H1 (cell line): ENCODE results near the gene PTPRO. TPM values are rescaled to one million over a fixed set of nuclear protein-coding genes. Genes with fewer than 3 reads are reported as not detected.

ENCODE experiments used
- CTCF ChIA-PET: fragments of 300-600 bp; sonication (Branson Sonifier 250); formaldehyde crosslinking; loops from one replicate; lab custom pipeline; 2021; ENCODE audit not compliant: partially characterized antibody; lab: Charles Lee
- POLR2A ChIA-PET: fragments of 300-600 bp; sonication (Branson Sonifier 250); formaldehyde crosslinking; loops from one replicate; lab custom pipeline; 2021; ENCODE audit warnings: inconsistent platforms; ENCODE audit not compliant: partially characterized antibody; lab: Charles Lee
- DNase-seq, 2 experiments: peaks; one replicate each; pipeline versions ENCODE4 v3.0.0 to v3.0.0-alpha.2; 2010 to 2022; ENCODE audit warnings: low spot score in 2 of 2, low read depth in 1 of 2, mixed read lengths in 1 of 2
- FAIRE-seq: peaks from 2 replicates; lab custom pipeline; 2011; peaks lifted over from hg19 to GRCh38; lab: Jason Lieb, UNC
- H2AFZ ChIP-seq: 2 replicates; pipeline ENCODE4 v1.8.1; 2012; ENCODE audit warnings: low read length, inconsistent platforms
- H2AK5ac ChIP-seq: 2 replicates; pipeline ENCODE4 v1.6.1; 2013; ENCODE audit warnings: low read depth, low read length
- H2BK120ac ChIP-seq: replicated peaks from 2 replicates; pipeline ENCODE3; 2013; ENCODE audit warnings: low read depth, low read length, inconsistent platforms
- H2BK12ac ChIP-seq: 2 replicates; pipeline ENCODE4 v1.6.1; 2013; ENCODE audit warnings: low read depth, low read length
- H2BK15ac ChIP-seq: 2 replicates; pipeline ENCODE4 v1.6.1; 2013; ENCODE audit warnings: low read length
- H2BK20ac ChIP-seq: 2 replicates; pipeline ENCODE4 v1.6.1; 2013; ENCODE audit warnings: low read length
- H2BK5ac ChIP-seq: 2 replicates; pipeline ENCODE4 v1.6.1; 2013; ENCODE audit warnings: low read depth, low read length
- H3K14ac ChIP-seq: 2 replicates; pipeline ENCODE4 v1.6.1; 2013; ENCODE audit warnings: inconsistent platforms; ENCODE audit not compliant: insufficient read length
- H3K18ac ChIP-seq: 2 replicates; pipeline ENCODE4 v1.6.1; 2013; ENCODE audit warnings: low read length; ENCODE audit errors: extremely low read depth
- H3K23ac ChIP-seq: 2 replicates; pipeline ENCODE4 v1.6.1; 2013; ENCODE audit warnings: inconsistent platforms; ENCODE audit not compliant: insufficient read length
- H3K23me2 ChIP-seq: 2 replicates; pipeline ENCODE4 v1.6.1; 2013; ENCODE audit warnings: low read depth, low read length
- H3K27ac ChIP-seq: 2 replicates; pipeline ENCODE4 v1.6.1; 2011; ENCODE audit warnings: low read depth, low read length, inconsistent platforms
- H3K27me3 ChIP-seq, 4 experiments: replicated peaks in 1 of 4; 1 replicate in 1 of 4; 2 replicates in 3 of 4; pipeline versions ENCODE4 v1.6.1 to v1.8.1; 2011 to 2013; ENCODE audit warnings: low read length in 3 of 4, mild to moderate bottlenecking in 3 of 4, inconsistent platforms in 2 of 4, mixed read lengths in 2 of 4, moderate library complexity in 1 of 4; ENCODE audit not compliant: control insufficient read depth in 3 of 4, insufficient read depth in 3 of 4; ENCODE audit errors: extremely low read depth in 1 of 4
- H3K36me3 ChIP-seq, 4 experiments: 2 replicates each; pipeline versions ENCODE4 v1.6.1 to v1.8.1; 2011 to 2013; ENCODE audit warnings: mild to moderate bottlenecking in 4 of 4, low read length in 3 of 4, moderate library complexity in 2 of 4, control low read depth in 1 of 4, inconsistent platforms in 1 of 4; ENCODE audit not compliant: insufficient read depth in 4 of 4, control insufficient read depth in 2 of 4
- H3K4ac ChIP-seq: replicated peaks from 2 replicates; pipeline ENCODE3; 2013; ENCODE audit warnings: low read length, low read depth, mixed read lengths, inconsistent platforms; ENCODE audit not compliant: insufficient read length
- H3K4me1 ChIP-seq, 4 experiments: replicated peaks in 1 of 4; 1 replicate in 1 of 4; 2 replicates in 3 of 4; pipeline versions ENCODE4 v1.6.1 to v1.8.1; 2011 to 2013; ENCODE audit warnings: low read length in 3 of 4, inconsistent platforms in 2 of 4, mixed read lengths in 1 of 4; ENCODE audit not compliant: insufficient read depth in 4 of 4, control insufficient read depth in 3 of 4
- H3K4me2 ChIP-seq, 2 experiments: 2 replicates each; pipeline versions ENCODE4 v1.6.1 to v1.8.1; 2011 to 2013; ENCODE audit warnings: low read depth in 2 of 2, low read length in 2 of 2, control low read depth in 1 of 2, inconsistent platforms in 1 of 2, mild to moderate bottlenecking in 1 of 2; ENCODE audit not compliant: insufficient read depth in 1 of 2
- H3K4me3 ChIP-seq, 4 experiments: fragments of 200-600, 300-600 bp in 1 of 4; sonication (generic), shearing (Covaris generic), sonication (Bioruptor Twin) in 1 of 4; 2 replicates each; pipeline versions ENCODE4 v1.5.1 to v1.8.1; 2011 to 2016; ENCODE audit warnings: low read length in 4 of 4, low read depth in 3 of 4, control low read depth in 2 of 4, inconsistent platforms in 2 of 4, mild to moderate bottlenecking in 2 of 4, mixed read lengths in 1 of 4, moderate library complexity in 1 of 4; ENCODE audit not compliant: insufficient read depth in 2 of 4; ENCODE audit errors: extremely low read depth in 1 of 4
- H3K56ac ChIP-seq: replicated peaks from 2 replicates; pipeline ENCODE3; 2013; ENCODE audit warnings: low read depth, mild to moderate bottlenecking, mixed read lengths, low read length, inconsistent platforms; ENCODE audit not compliant: insufficient read length
- H3K79me1 ChIP-seq: 2 replicates; pipeline ENCODE4 v1.6.1; 2013; ENCODE audit warnings: low read depth, low read length, control low read depth
- H3K79me2 ChIP-seq, 2 experiments: 2 replicates each; pipeline versions ENCODE4 v1.6.1 to v1.8.1; 2012 to 2013; ENCODE audit warnings: low read length in 2 of 2, mild to moderate bottlenecking in 2 of 2, inconsistent platforms in 1 of 2; ENCODE audit not compliant: insufficient read depth in 2 of 2, control insufficient read depth in 1 of 2
- H3K9ac ChIP-seq, 4 experiments: replicated peaks in 1 of 4; 1 replicate in 1 of 4; 2 replicates in 3 of 4; pipeline versions ENCODE4 v1.6.1 to v1.8.1; 2011 to 2013; ENCODE audit warnings: low read depth in 3 of 4, low read length in 3 of 4, control low read depth in 2 of 4, mild to moderate bottlenecking in 2 of 4, moderate library complexity in 2 of 4, inconsistent platforms in 1 of 4; ENCODE audit errors: extremely low read depth in 1 of 4
- H3K9me3 ChIP-seq, 2 experiments: 2 replicates each; pipeline versions ENCODE4 v1.6.1 to v1.8.1; 2012 to 2013; ENCODE audit warnings: mild to moderate bottlenecking in 2 of 2, moderate library complexity in 2 of 2, control low read depth in 1 of 2, inconsistent platforms in 1 of 2, low read depth in 1 of 2, low read length in 1 of 2, mixed read lengths in 1 of 2; ENCODE audit not compliant: insufficient read depth in 2 of 2
- H4K20me1 ChIP-seq, 2 experiments: replicated peaks in 1 of 2; 2 replicates each; pipeline versions ENCODE3 to v1.8.1; 2011 to 2013; ENCODE audit warnings: inconsistent platforms in 2 of 2, low read length in 2 of 2, mild to moderate bottlenecking in 1 of 2; ENCODE audit not compliant: insufficient read depth in 2 of 2, control insufficient read depth in 1 of 2
- H4K5ac ChIP-seq: 2 replicates; pipeline ENCODE4 v1.6.1; 2013; ENCODE audit warnings: low read length, low read depth, mixed read lengths, inconsistent platforms; ENCODE audit not compliant: insufficient read length
- H4K8ac ChIP-seq: 2 replicates; pipeline ENCODE4 v1.8.0; 2013; ENCODE audit warnings: mild to moderate bottlenecking, moderate library complexity, low read length, inconsistent platforms; ENCODE audit not compliant: insufficient read depth; ENCODE audit errors: extremely low read depth
- H4K91ac ChIP-seq: replicated peaks from 2 replicates; pipeline ENCODE3; 2013; ENCODE audit warnings: low read length, mixed read lengths, inconsistent platforms; ENCODE audit not compliant: insufficient read length
- ASH2L ChIP-seq: fragments of 200-600, 300-600 bp; sonication (generic); IDR thresholded peaks from one replicate; pipeline ENCODE4 v1.7.1; 2017; ENCODE audit warnings: low read length
- CBX8 ChIP-seq: fragments of 300-800, 300-1000 bp; sonication (generic); IDR thresholded peaks from 2 replicates; pipeline ENCODE4 v1.7.1; 2016; ENCODE audit warnings: low read depth, low read length, borderline replicate concordance
- CEBPB ChIP-seq: IDR thresholded peaks from 2 replicates; pipeline ENCODE4 v1.6.1; 2012; ENCODE audit warnings: low read depth, low read length
- CHD1 ChIP-seq: IDR thresholded peaks from 2 replicates; pipeline ENCODE4 v1.6.1; 2012; ENCODE audit warnings: low read depth, low read length, improper control_type of control experiment
- CREB1 ChIP-seq: IDR thresholded peaks from 2 replicates; pipeline ENCODE4 v1.6.1; 2012; ENCODE audit warnings: inconsistent platforms
- JUN ChIP-seq: IDR thresholded peaks from 2 replicates; pipeline ENCODE4 v1.6.1; 2011; ENCODE audit warnings: low read depth, mild to moderate bottlenecking, improper control_type of control experiment, low read length
- KDM1A ChIP-seq: fragments of 200-600, 300-600 bp; sonication (generic); IDR thresholded peaks from 2 replicates; pipeline ENCODE4 v1.7.1; 2016; ENCODE audit warnings: mild to moderate bottlenecking, low read length, borderline replicate concordance
- POLR2AphosphoS5 ChIP-seq: IDR thresholded peaks from 2 replicates; pipeline ENCODE4 v1.6.1; 2011; ENCODE audit warnings: low read depth, low read length
- SAP30 ChIP-seq: fragments of 300-600 bp; sonication (generic); IDR thresholded peaks from 2 replicates; pipeline ENCODE4 v1.7.1; 2012; ENCODE audit warnings: low read length, moderate library complexity, mild to moderate bottlenecking, inconsistent platforms; ENCODE audit not compliant: insufficient read depth, insufficient replicate concordance
- SP2 ChIP-seq: IDR thresholded peaks from 2 replicates; pipeline ENCODE4 v1.6.1; 2012; ENCODE audit warnings: mild to moderate bottlenecking, low read length, inconsistent platforms
- TAF7 ChIP-seq: optimal IDR thresholded peaks from 2 replicates; pipeline ENCODE3; 2011; ENCODE audit warnings: low read depth, mild to moderate bottlenecking, inconsistent platforms, low read length, moderate library complexity, borderline replicate concordance
- WGBS, 2 experiments: shearing (Covaris generic) in 1 of 2; methylation state at CpG; one replicate each; pipeline versions ENCODE4 v1.1.6 to v1.1.7; 2013 to 2015; ENCODE audit warnings: low lambda C conversion rate in 2 of 2, mixed read lengths in 2 of 2, inconsistent platforms in 1 of 2, low coverage in 1 of 2, missing lambda C conversion rate in 1 of 2; ENCODE audit not compliant: insufficient replicate concordance in 2 of 2, insufficient coverage in 1 of 2, insufficient read length in 1 of 2; ENCODE audit errors: extremely low coverage in 1 of 2, missing lambda C conversion rate in 1 of 2; 5-methylcytosine and 5-hydroxymethylcytosine counted together
- polyA plus RNA-seq, 7 experiments: library from polyadenylated mRNA; depleted of rRNA in 3 of 7; stranded (reverse) in 5 of 7; unstranded in 2 of 7; fragments of >200 nt in 5 of 7; fragments of 200-250 nt in 2 of 7; gene quantifications; 1 replicate in 5 of 7; 2 replicates in 1 of 7; 4 replicates in 1 of 7; pipeline versions ENCODE4 v1.2.1 to v1.2.3, GENCODE V29; 2011 to 2013; ENCODE audit warnings: missing spikeins in 2 of 7, mixed read lengths in 2 of 7
- total RNA-seq: library from RNA; stranded (reverse); fragmentation: NEBNext Ultra II Directional; extraction: Animal tissue kit (Norgen Biotek cat#: 25700); gene quantifications from 2 replicates; pipeline ENCODE4 v1.2.1, GENCODE V29; 2021
- TF ChIP-seq, protein P1 (sequence below): IDR thresholded peaks from 2 replicates; pipeline ENCODE4 v1.6.1; 2012; ENCODE audit warnings: low read length, inconsistent platforms
- TF ChIP-seq, protein P2 (sequence below): IDR thresholded peaks from 2 replicates; pipeline ENCODE4 v1.6.1; 2011; ENCODE audit warnings: low read length, improper control_type of control experiment

Gene PTPRO
- total and polyA plus RNA-seq, 2 of the 8 experiments (the other 6 are each of a cell fraction or from before 2014, with no cell fraction given): 0.73 to 1.7 TPM

DNA sequence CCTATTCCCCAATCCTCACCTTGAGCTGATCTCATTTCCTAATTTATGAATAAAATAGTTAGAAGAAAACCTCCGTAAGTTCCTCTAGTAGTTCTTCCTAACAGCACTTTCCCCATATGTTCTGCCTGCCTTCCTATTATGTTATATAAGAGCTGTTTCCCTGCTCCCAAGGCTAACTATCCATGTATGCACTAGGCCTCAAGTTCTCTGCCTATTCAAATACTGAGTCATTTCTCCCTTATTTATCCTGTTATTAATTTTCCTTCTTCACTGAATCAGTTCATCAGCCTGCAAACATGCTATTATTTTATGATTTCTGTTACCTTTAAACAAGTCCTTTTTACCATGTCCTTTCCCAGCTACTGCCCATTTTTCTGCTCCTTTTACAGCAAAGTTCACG is 302.8 kb downstream of the PTPRO start:
- Histone ChIP-seq H3K4me3 (no peak overlapping the region), H3K79me2 (no peaks in the 10 kb centered on the region), H3K23ac (no peak overlapping the region), H2AK5ac (no peak overlapping the region), H3K27ac (no peak overlapping the region), H3K56ac (no peak overlapping the region), H2BK12ac (no peak overlapping the region), H3K36me3 (no peaks in the 10 kb centered on the region), H4K5ac (no peak overlapping the region), H3K23me2 (no peaks in the 10 kb centered on the region; the same call in 1 of the 2 replicates), H3K14ac (no peak overlapping the region), H3K4me1 (no peaks in the 10 kb centered on the region), H2BK120ac (no peak overlapping the region), H2BK15ac (no peak overlapping the region), H4K91ac (no peak overlapping the region), H3K9ac (no peak overlapping the region), H3K27me3 (no peaks in the 10 kb centered on the region), H4K8ac (no peak overlapping the region), H2BK20ac (no peak overlapping the region), H2AFZ (no peak overlapping the region), H3K4ac (no peak overlapping the region), H3K4me2 (no peak overlapping the region), H4K20me1 (no peaks in the 10 kb centered on the region), H2BK5ac (no peak overlapping the region), H3K79me1 (no peaks in the 10 kb centered on the region), H3K9me3 (no peaks in the 10 kb centered on the region), H3K18ac (no peak overlapping the region)
- DNase-seq (no peak), FAIRE-seq (no peak)
- POLR2A ChIA-PET: no interaction called here
- CTCF ChIA-PET: interaction anchor here (2.0 kb wide), 1 partner anchor 40 kb away, joined by 7 read pairs; no protein-coding TSS in a partner anchor
- WGBS, 2 experiments: 92% methylated on average over 2 of the region's 2 CpGs; no CpG with 5 or more reads in 1 of the 2 experiments
- no peak for TF ChIP-seq ASH2L
- TF ChIP-seq, protein P1, sequence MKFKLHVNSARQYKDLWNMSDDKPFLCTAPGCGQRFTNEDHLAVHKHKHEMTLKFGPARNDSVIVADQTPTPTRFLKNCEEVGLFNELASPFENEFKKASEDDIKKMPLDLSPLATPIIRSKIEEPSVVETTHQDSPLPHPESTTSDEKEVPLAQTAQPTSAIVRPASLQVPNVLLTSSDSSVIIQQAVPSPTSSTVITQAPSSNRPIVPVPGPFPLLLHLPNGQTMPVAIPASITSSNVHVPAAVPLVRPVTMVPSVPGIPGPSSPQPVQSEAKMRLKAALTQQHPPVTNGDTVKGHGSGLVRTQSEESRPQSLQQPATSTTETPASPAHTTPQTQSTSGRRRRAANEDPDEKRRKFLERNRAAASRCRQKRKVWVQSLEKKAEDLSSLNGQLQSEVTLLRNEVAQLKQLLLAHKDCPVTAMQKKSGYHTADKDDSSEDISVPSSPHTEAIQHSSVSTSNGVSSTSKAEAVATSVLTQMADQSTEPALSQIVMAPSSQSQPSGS: no peak
- TF ChIP-seq JUN: no peak
- no peak for TF ChIP-seq KDM1A
- TF ChIP-seq POLR2AphosphoS5: no peak
- no peak for TF ChIP-seq CBX8
- no peak for TF ChIP-seq CEBPB
- no peak for TF ChIP-seq SP2
- TF ChIP-seq SAP30: no peak
- no peak for TF ChIP-seq CREB1
- TF ChIP-seq, protein P2, sequence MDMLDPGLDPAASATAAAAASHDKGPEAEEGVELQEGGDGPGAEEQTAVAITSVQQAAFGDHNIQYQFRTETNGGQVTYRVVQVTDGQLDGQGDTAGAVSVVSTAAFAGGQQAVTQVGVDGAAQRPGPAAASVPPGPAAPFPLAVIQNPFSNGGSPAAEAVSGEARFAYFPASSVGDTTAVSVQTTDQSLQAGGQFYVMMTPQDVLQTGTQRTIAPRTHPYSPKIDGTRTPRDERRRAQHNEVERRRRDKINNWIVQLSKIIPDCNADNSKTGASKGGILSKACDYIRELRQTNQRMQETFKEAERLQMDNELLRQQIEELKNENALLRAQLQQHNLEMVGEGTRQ: no peak
- no peak for TF ChIP-seq TAF7
- TF ChIP-seq CHD1: no peak
